ENCODE measurements around the gene EIF4B.
A peak's percentile ranks its signal among the peaks of the same experiment; 100 is the strongest.

GRCh38 chr12:53061404-53062010 lies 55.3 kb downstream of the EIF4B start:
- TF ChIP-seq CTCF (IDR thresholded peaks at IDR 0.05): peak in 3 of 6 experiments; percentile 5 to 33 (median 31)
- no peak for TF ChIP-seq POLR2A (IDR thresholded peaks at IDR 0.05)
